MV-4-11 (cell line): ENCODE data around the gene DAGLB.
"Not testable (repeated sequence)": the region's sequence is repeated elsewhere in the genome, so short reads cannot be mapped to it uniquely, and the experiment has no call there.

Experiments used
- DNase-seq: peaks from one replicate; lab custom pipeline; 2025; lab: John Stamatoyannopoulos, UW

The DAGLB gene

GRCh38 chr7:6397759-6398495 lies 49.8 kb downstream of the DAGLB start:
- DNase-seq = not testable (repeated sequence)

GRCh38 chr7:6395898-6396595 lies 51.7 kb downstream of the DAGLB start:
- DNase-seq = peak; percentile 86

GRCh38 chr7:6394114-6394513 lies 53.6 kb downstream of the DAGLB start:
- no peak for DNase-seq

GRCh38 chr7:6393667-6394056 lies 54.1 kb downstream of the DAGLB start:
- DNase-seq = no peak

- DNase-seq = peak; percentile 66
These were observed 54.8 kb downstream of the DAGLB start for GRCh38 chr7:6392712-6393666.

GRCh38 chr7:6389728-6390127 lies 58.0 kb downstream of the DAGLB start:
- DNase-seq = no peak

- no peak for DNase-seq
These were observed 59.9 kb downstream of the DAGLB start for GRCh38 chr7:6387734-6388294.

- no peak for DNase-seq
These were observed 61.0 kb downstream of the DAGLB start for GRCh38 chr7:6386779-6387178.

- no peak for DNase-seq
These were observed 61.7 kb downstream of the DAGLB start for GRCh38 chr7:6385909-6386560.

- DNase-seq = peak; percentile 32
These were observed 62.5 kb downstream of the DAGLB start for GRCh38 chr7:6385110-6385781.

- DNase-seq = no peak
These were observed 63.4 kb downstream of the DAGLB start for GRCh38 chr7:6384327-6384726.

GRCh38 chr7:6382817-6383216 lies 64.9 kb downstream of the DAGLB start:
- DNase-seq = no peak

GRCh38 chr7:6381846-6382245 lies 65.9 kb downstream of the DAGLB start:
- DNase-seq = not testable (repeated sequence)

- no peak for DNase-seq
These were observed 67.3 kb downstream of the DAGLB start for GRCh38 chr7:6380310-6381095.

- DNase-seq = no peak
These were observed 67.9 kb downstream of the DAGLB start for GRCh38 chr7:6379886-6380285.

- DNase-seq = not testable (repeated sequence)
These were observed 69.2 kb downstream of the DAGLB start for GRCh38 chr7:6378556-6378955.

- DNase-seq = no peak
These were observed 70.9 kb downstream of the DAGLB start for GRCh38 chr7:6376820-6377219.

- DNase-seq = no peak
These were observed 72.2 kb downstream of the DAGLB start for GRCh38 chr7:6375348-6376101.

GRCh38 chr7:6367701-6368211 lies 80.0 kb downstream of the DAGLB start:
- peak; percentile 64 for DNase-seq
